GM19238 (cell line): Measurements from ENCODE around the gene LONP2.
"Not testable (repeated sequence)": the region's sequence is repeated elsewhere in the genome, so short reads cannot be mapped to it uniquely, and the experiment has no call there.

Source experiments
- DNase-seq: peaks from one replicate; pipeline ENCODE4 v3.0.0; 2011; ENCODE audit warnings: low spot score; ENCODE audit not compliant: insufficient read length

The LONP2 gene

GRCh38 chr16:48235556-48236136 lies 8.5 kb upstream of the LONP2 start:
- DNase-seq = no peak

- no peak for DNase-seq
Measured at GRCh38 chr16:48236286-48236685, 7.8 kb upstream of the LONP2 start.

- not testable (repeated sequence) for DNase-seq
Measured at GRCh38 chr16:48240147-48240546, 4.0 kb upstream of the LONP2 start.

GRCh38 chr16:48244863-48245195 lies 729 bp downstream of the LONP2 start:
- no peak for DNase-seq

- no peak for DNase-seq
Measured at GRCh38 chr16:48246066-48246465, 2.0 kb downstream of the LONP2 start.

- DNase-seq = no peak
Measured at GRCh38 chr16:48247311-48247710, 3.2 kb downstream of the LONP2 start, which contains the start of gene ABCC11. Gene ABCC11 (minus strand): TSS chr16:48247539. CDS start chr16:48231921, 15,618 bp downstream.

- no peak for DNase-seq
Measured at GRCh38 chr16:48250520-48251278, 6.6 kb downstream of the LONP2 start.

- no peak for DNase-seq
Measured at GRCh38 chr16:48252013-48252412, 7.9 kb downstream of the LONP2 start.

- no peak for DNase-seq
Measured at GRCh38 chr16:48256579-48257177, 12.6 kb downstream of the LONP2 start.

GRCh38 chr16:48261569-48261968 lies 17.5 kb downstream of the LONP2 start:
- no peak for DNase-seq

GRCh38 chr16:48262631-48263030 lies 18.5 kb downstream of the LONP2 start:
- DNase-seq = no peak

- DNase-seq = no peak
Measured at GRCh38 chr16:48269011-48269410, 24.9 kb downstream of the LONP2 start.

GRCh38 chr16:48271728-48272127 lies 27.6 kb downstream of the LONP2 start:
- no peak for DNase-seq

GRCh38 chr16:48272837-48273421 lies 28.8 kb downstream of the LONP2 start:
- no peak for DNase-seq

GRCh38 chr16:48274476-48274875 lies 30.4 kb downstream of the LONP2 start:
- no peak for DNase-seq

- no peak for DNase-seq
Measured at GRCh38 chr16:48276102-48276501, 32.0 kb downstream of the LONP2 start.

- no peak for DNase-seq
Measured at GRCh38 chr16:48277158-48277557, 33.1 kb downstream of the LONP2 start.

GRCh38 chr16:48279199-48279598 lies 35.1 kb downstream of the LONP2 start:
- DNase-seq = no peak

- DNase-seq = no peak
Measured at GRCh38 chr16:48280546-48280945, 36.4 kb downstream of the LONP2 start.

GRCh38 chr16:48282636-48283263 lies 38.6 kb downstream of the LONP2 start:
- DNase-seq = no peak

- no peak for DNase-seq
Measured at GRCh38 chr16:48284772-48285409, 40.8 kb downstream of the LONP2 start.
